DOHH2 (cell line): Measurements from ENCODE around the gene WDR76.

ENCODE experiments used
- EZH2phosphoT487 ChIP-seq: fragments of 200-600 bp; sonication (generic); IDR thresholded peaks from 2 replicates; pipeline ENCODE4 v1.6.1; 2017; ENCODE audit warnings: borderline replicate concordance, mild to moderate bottlenecking, antibody characterized with exemption, low read length, moderate library complexity, mixed read lengths
- TF ChIP-seq, protein P1 (sequence below): fragments of 200-600 bp; sonication (generic); IDR thresholded peaks from one replicate; pipeline ENCODE4 v1.5.1; 2014; ENCODE audit warnings: antibody characterized with exemption, mild to moderate bottlenecking, low read depth, low read length; ENCODE audit not compliant: poor library complexity, severe bottlenecking

GRCh38 chr15:43854801-43855200 lies 28.0 kb downstream of the WDR76 start:
- TF ChIP-seq, protein P1, sequence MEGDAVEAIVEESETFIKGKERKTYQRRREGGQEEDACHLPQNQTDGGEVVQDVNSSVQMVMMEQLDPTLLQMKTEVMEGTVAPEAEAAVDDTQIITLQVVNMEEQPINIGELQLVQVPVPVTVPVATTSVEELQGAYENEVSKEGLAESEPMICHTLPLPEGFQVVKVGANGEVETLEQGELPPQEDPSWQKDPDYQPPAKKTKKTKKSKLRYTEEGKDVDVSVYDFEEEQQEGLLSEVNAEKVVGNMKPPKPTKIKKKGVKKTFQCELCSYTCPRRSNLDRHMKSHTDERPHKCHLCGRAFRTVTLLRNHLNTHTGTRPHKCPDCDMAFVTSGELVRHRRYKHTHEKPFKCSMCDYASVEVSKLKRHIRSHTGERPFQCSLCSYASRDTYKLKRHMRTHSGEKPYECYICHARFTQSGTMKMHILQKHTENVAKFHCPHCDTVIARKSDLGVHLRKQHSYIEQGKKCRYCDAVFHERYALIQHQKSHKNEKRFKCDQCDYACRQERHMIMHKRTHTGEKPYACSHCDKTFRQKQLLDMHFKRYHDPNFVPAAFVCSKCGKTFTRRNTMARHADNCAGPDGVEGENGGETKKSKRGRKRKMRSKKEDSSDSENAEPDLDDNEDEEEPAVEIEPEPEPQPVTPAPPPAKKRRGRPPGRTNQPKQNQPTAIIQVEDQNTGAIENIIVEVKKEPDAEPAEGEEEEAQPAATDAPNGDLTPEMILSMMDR = no peak
- TF ChIP-seq EZH2phosphoT487 = no peak
